ENCODE measurements around the gene HOXA10.

The HOXA10 gene

DNA sequence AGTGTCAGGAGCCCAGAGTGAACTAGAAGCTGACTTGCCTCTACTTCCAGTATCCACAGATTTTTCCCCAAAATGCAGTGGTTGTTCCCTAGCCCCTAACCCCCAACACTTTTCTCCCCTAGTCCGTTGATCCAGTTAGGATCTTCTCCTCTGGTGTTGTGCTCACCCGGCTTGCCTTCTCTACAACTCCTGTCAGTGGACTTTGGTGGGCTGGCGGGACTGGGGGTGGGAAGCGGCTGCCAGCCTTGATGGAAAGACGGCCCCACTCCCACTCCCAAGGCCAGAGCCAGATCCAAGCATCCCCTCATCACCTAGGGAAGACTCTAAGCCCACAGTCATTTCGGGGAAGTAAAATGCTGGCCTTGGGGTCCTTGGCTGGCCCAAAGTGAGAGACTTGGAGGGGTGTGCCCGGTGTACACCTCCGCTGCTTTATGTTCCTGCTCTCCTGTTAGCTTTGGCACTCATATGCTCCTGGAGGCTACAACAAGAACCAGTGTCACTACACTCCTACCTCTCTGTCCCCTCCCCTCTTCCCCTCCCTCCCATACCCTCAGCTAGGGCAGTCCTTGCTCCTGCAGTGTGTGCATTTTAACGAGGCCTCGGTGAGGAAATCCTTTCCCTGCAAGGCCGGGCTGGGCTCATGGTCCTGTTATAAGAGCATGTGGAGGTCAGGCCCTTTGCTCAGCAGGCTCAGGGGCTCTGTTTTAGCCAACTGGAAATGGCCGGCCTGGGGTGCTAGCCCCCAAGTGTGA lies 930 bp upstream of the HOXA10 start:
- no peak overlapping the region for H3K27ac Mint-ChIP-seq
- DNase-seq: no peak
- peaks cover 0 to 2% of the 10 kb centered on the region in 2 donors for H3K9me3 Mint-ChIP-seq

DNA sequence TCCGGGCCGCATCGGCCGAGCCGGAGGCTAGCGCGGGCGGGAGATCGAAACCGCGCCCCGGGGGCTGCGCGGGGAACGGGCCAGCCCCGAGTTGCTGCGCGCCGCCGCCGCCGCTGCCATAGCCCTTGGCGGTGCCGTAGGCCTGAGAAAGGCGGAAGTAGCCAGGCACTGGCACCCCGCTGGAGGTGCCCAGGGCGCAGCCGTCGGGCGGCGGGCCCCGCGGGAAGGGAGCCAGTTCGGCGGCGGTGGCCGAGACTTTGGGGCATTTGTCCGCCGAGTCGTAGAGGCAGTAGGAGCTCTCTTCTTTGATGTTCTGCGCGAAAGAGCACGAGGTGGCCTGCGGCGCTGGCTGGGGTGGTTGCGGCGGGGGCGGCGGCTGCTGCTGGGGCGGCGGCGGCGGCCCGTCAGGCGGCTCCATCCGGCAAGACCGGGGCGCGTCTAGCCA lies 587 bp downstream of the HOXA10 start:
- Mint-ChIP-seq H3K36me3 (peaks cover 5 to 10% of the 10 kb centered on the region in 2 donors), H3K27me3 (peaks cover 60 to 79% of the 10 kb centered on the region in 2 donors), H3K4me1 (peaks cover 17 to 28% of the 10 kb centered on the region in 2 donors), H3K27ac (no peak overlapping the region), H3K9me3 (peaks cover 0 to 2% of the 10 kb centered on the region in 2 donors), H3K4me3 (peak overlapping the region; percentile 32 to 68)
- DNase-seq (no peak), ATAC-seq (replicated peaks) (peak; percentile 55 to 70)

More for the DNA sequence above, 930 bp upstream of the HOXA10 start:
- Mint-ChIP-seq H3K4me3 (peak overlapping the region; percentile 62 to 69), H3K4me1 (peaks cover 15 to 35% of the 10 kb centered on the region in 2 donors), H3K36me3 (peaks cover 5 to 6% of the 10 kb centered on the region in 2 donors), H3K27me3 (peaks cover 62 to 82% of the 10 kb centered on the region in 2 donors)
- no peak for ATAC-seq (replicated peaks)

DNA sequence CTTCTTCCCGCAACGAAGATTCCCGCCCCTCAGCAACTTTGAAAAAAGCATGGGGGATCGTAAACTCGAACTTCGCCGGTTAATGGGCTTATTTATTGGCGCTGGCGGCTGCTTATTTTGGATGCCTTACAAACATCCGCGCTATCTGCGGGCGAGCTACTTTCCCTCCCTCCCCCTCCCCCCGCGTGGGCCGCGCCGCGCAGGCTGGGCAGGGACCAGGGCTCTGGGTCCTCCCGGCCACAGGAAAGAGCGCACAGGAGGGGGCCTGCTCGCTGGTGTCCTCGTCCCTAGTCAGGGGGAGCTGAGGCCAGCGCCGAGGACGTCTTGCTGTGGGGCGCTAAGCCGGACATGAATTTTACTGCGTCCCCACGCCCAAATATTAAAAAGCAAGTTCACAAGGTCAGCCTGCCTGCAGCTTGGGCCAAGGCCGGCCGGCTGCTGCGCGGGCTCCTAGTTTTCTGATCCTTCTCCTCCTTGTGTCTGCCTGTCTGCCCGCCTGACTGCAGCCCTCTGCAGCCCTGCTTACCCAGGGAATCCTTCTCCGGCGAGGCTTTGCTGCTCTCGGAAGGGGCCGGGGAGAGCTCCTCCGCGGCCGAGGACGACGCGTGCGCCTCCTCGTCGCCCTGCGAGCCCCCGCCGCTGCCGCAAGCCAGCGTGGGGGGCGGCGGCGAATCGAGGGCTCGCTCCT lies 1.2 kb downstream of the HOXA10 start:
- ATAC-seq (replicated peaks) (peak in 1 of 2 donors; percentile 14), DNase-seq (no peak)
- peak overlapping the region; percentile 50 to 68 for H3K4me3 Mint-ChIP-seq
- peaks cover 61 to 77% of the 10 kb centered on the region in 2 donors for H3K27me3 Mint-ChIP-seq
- H3K36me3 Mint-ChIP-seq: peaks cover 5 to 12% of the 10 kb centered on the region in 2 donors
- H3K4me1 Mint-ChIP-seq: peaks cover 18 to 30% of the 10 kb centered on the region in 2 donors
- H3K27ac Mint-ChIP-seq: no peak overlapping the region
- peaks cover 0 to 2% of the 10 kb centered on the region in 2 donors for H3K9me3 Mint-ChIP-seq

DNA sequence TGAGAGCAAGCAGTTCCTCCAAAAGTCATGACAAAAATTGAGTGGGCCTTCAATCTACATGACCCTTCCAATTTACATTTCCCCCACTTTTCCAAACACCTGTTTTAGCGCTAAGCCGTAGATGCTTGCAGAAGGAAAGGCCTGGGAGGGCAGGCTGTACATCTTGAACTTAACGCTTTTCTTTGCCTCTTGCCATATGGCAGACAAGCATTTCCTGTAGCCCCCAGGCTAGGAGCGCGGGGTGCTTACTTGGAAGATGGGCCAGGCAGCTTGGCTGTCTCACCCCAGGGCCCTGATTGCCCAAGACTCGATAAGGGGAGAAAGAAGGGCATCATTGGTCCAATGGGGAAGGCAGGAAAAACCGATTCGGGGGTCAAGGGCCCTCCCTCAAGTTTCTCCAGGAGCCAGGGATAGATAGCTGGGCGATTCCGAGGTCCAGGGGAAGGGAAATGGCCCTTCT lies 1.8 kb downstream of the HOXA10 start:
- Mint-ChIP-seq H3K27ac (peak overlapping the region; percentile 93), H3K4me3 (peak overlapping the region; percentile 61 to 75), H3K36me3 (peaks cover 5 to 12% of the 10 kb centered on the region in 2 donors), H3K4me1 (peaks cover 18 to 30% of the 10 kb centered on the region in 2 donors), H3K9me3 (peaks cover 0 to 2% of the 10 kb centered on the region in 2 donors), H3K27me3 (peaks cover 56 to 77% of the 10 kb centered on the region in 2 donors)
- DNase-seq: no peak
- ATAC-seq (replicated peaks): no peak

DNA sequence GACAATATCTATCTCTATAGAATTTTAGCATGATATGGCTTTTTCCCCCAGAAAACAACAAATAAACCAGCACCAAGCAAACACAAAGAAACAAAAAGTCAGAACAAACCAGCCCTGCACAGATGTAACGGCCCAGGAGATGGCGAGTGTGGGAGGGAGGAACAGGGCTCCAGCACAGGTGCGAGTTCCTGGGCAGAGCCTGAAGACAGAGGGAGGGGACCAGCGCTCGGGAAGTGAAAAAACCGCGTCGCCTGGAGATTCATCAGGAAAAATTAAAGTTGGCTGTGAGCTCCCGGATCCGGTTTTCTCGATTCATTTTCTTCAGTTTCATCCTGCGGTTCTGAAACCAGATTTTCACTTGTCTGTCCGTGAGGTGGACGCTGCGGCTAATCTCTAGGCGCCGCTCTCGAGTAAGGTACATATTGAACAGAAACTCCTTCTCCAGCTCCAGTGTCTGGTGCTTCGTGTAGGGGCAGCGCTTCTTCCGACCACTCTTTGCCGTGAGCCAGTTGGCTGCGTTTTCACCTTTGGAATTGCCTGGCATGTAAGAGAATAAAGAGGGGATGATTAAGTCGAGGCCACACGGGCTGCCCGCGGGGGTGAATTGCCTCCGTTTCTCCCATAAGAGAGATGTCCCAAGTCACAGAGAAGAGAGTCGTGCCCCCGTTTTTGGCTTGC lies 2.3 kb downstream of the HOXA10 start:
- DNase-seq: no peak
- peaks cover 21 to 30% of the 10 kb centered on the region in 2 donors for H3K4me1 Mint-ChIP-seq
- peaks cover 5 to 15% of the 10 kb centered on the region in 2 donors for H3K36me3 Mint-ChIP-seq
- H3K27me3 Mint-ChIP-seq: peaks cover 56 to 77% of the 10 kb centered on the region in 2 donors
- H3K4me3 Mint-ChIP-seq: peak overlapping the region; percentile 36 to 75
- no peak for ATAC-seq (replicated peaks)
- H3K9me3 Mint-ChIP-seq: peaks cover 0 to 4% of the 10 kb centered on the region in 2 donors
- peak overlapping the region; percentile 93 for H3K27ac Mint-ChIP-seq

DNA sequence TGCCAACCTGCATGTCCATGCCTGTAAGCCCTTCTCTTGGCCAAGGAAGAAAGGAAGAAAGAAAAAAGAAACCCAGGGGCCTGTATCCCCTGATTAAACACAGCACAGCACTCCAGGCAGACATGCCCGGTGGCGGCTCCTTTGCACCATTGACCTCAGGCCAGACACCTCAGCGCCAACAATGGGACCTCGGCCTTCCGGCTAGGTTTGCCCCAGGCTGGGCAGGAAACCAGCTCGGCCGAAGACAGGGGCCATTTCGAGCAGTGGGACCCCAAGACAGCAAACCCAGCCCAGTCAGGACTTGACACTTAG lies 2.8 kb downstream of the HOXA10 start:
- Mint-ChIP-seq H3K27me3 (peaks cover 52 to 76% of the 10 kb centered on the region in 2 donors), H3K9me3 (peaks cover 0 to 4% of the 10 kb centered on the region in 2 donors), H3K4me1 (peaks cover 21 to 30% of the 10 kb centered on the region in 2 donors), H3K4me3 (peak overlapping the region in 1 of 2 donors; percentile 30), H3K27ac (peak overlapping the region; percentile 93), H3K36me3 (peaks cover 5 to 15% of the 10 kb centered on the region in 2 donors)
- ATAC-seq (replicated peaks) (no peak), DNase-seq (no peak)

DNA sequence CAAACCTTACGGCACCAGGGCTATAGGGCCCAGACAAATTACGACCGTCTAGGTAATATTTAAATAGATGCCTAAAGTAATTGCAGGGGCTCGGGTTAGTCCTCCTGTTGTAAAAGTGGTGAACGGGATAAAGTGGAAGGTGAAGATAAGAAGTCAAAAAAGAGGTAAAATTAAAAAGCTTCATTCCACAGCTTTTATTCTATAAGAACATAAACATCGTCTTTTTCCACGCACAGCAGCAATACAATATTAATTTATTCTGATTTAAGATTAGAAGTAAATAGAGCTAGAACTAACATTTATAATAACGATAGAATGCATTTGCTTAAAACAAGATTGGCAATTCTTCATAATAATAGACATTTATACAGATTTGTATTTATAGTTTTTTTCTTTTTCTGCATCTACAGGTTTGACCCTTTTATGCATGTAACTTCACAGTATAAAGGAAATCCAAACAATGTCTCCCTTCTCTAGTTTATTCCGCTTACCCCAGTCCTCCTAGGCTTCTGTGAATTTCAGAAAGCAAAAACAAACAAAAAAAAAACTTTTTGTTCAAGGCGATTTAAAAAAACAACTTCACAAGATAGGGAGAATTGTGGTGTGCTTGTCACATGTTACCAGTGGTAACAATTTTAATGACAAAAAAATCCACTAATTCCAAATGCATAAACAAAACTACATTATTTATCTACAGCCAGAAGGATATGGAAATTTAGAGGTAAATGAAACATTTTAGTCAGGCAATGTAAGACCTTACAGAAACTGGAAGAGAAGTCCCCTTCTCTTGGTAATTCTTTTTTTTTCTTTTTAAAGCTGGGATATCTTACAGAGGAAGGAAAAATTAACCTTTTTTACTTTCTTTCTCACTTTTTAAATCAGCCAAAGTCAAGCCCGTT lies 3.4 kb downstream of the HOXA10 start:
- peak overlapping the region; percentile 62 for H3K27ac Mint-ChIP-seq
- peaks cover 0 to 4% of the 10 kb centered on the region in 2 donors for H3K9me3 Mint-ChIP-seq
- ATAC-seq (replicated peaks) (no peak), DNase-seq (no peak)
- peaks cover 5 to 15% of the 10 kb centered on the region in 2 donors for H3K36me3 Mint-ChIP-seq
- H3K4me3 Mint-ChIP-seq: no peak overlapping the region
- peaks cover 22 to 33% of the 10 kb centered on the region in 2 donors for H3K4me1 Mint-ChIP-seq
- H3K27me3 Mint-ChIP-seq: peaks cover 50 to 76% of the 10 kb centered on the region in 2 donors

DNA sequence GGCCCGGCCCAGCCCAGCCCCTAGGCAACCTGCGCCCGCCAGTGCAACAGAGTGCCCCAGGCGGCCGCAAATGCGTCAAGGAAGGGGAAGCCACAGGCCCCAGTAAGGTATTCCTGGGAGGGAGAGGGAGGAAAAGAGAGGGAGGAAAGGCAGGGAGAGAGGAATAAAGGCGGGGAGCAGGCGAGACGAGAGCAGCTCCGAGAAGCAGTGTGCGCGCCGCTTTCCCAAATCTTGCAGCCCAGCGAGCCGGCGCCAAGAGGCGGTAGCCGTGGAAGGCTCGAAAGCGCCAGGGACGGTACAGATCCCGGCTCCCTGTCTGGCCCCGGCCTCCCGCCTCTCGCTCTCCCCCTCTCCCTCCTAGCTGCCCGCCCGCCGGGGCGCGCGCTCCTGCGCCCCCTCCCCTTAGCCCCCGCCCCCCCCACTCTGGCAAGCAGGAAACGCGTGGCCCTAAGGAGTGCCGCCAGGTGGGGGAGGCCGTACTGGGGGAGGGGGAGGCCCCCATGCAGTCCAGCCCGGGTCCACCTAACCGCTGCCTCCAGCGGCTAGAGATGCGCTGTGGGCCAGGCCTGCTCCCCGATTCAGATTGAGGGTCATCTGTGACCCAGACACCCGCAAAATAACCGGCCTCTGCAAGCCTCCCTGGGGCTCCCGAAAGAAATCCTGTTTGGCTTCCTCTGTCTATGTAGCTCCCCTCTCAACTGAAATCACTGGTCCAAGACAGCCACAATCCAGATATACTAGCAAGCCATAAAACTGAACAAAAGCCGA lies 4.3 kb downstream of the HOXA10 start:
- Mint-ChIP-seq H3K4me3 (peak overlapping the region in 1 of 2 donors; percentile 56), H3K36me3 (peaks cover 5 to 15% of the 10 kb centered on the region in 2 donors), H3K27me3 (peaks cover 46 to 72% of the 10 kb centered on the region in 2 donors), H3K9me3 (peaks cover 0 to 4% of the 10 kb centered on the region in 2 donors), H3K27ac (peak overlapping the region; percentile 86), H3K4me1 (peaks cover 22 to 33% of the 10 kb centered on the region in 2 donors)
- no peak for ATAC-seq (replicated peaks)
- no peak for DNase-seq

DNA sequence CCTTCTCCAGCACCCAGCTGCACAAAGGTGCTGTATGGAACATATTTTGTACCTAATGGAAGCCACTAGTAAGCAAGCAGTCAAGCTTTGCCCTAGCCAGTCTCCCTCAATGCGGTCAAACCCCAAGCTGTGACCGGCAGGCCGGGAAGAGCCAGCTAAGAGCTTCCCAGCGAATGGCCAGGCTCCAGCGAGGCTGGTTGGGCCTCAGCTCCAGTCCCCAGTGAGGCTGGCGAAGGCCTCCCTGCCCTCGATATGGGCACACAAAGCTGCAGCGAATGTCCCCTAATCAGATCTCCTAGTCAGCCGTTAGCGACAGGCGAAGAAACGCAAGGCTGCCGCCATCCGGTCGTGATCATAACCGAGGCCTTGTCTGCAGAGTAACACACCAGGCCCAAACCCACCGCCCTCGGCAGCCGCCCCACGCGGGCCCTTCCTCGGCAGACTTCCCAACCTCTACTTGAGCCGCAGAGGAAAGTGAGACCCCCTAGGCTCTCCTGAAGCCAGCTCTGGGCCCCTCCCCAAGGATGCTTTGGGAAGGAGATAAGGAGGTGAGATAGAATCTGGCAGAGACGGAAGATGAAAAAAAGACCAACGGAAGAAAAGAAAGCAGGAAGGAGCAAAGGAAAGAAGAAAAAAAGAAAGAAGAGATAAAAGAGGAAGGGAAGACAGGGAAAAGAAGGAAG lies 5.7 kb downstream of the HOXA10 start:
- H3K4me3 Mint-ChIP-seq: peak overlapping the region; percentile 18 to 28
- H3K9me3 Mint-ChIP-seq: peaks cover 0 to 4% of the 10 kb centered on the region in 2 donors
- peaks cover 5 to 15% of the 10 kb centered on the region in 2 donors for H3K36me3 Mint-ChIP-seq
- DNase-seq (no peak), ATAC-seq (replicated peaks) (no peak)
- peaks cover 55 to 82% of the 10 kb centered on the region in 2 donors for H3K27me3 Mint-ChIP-seq
- peak overlapping the region; percentile 81 for H3K27ac Mint-ChIP-seq
- H3K4me1 Mint-ChIP-seq: peaks cover 28 to 32% of the 10 kb centered on the region in 2 donors

DNA sequence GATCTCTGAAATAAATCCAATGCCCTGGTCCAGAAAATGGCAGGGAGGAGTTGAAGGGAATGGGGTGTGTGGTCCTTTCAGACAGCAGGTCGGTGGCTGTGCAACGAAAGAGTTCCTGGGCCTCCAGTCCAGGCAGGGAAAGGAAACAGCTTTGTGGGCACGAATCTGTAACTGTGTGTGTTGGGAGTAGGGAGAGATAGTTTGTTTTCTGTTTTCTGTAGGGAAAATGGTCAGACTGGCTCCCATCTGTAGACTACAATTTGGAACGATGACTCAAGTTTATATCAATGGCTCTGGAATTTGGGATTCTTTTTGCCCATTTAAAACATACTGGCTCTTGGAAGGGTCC lies 6.2 kb downstream of the HOXA10 start:
- H3K9me3 Mint-ChIP-seq: peaks cover 0 to 4% of the 10 kb centered on the region in 2 donors
- ATAC-seq (replicated peaks): no peak
- no peak overlapping the region for H3K4me3 Mint-ChIP-seq
- no peak for DNase-seq
- peaks cover 5 to 15% of the 10 kb centered on the region in 2 donors for H3K36me3 Mint-ChIP-seq
- H3K27ac Mint-ChIP-seq: peak overlapping the region; percentile 20
- peaks cover 27 to 32% of the 10 kb centered on the region in 2 donors for H3K4me1 Mint-ChIP-seq
- peaks cover 57 to 87% of the 10 kb centered on the region in 2 donors for H3K27me3 Mint-ChIP-seq

DNA sequence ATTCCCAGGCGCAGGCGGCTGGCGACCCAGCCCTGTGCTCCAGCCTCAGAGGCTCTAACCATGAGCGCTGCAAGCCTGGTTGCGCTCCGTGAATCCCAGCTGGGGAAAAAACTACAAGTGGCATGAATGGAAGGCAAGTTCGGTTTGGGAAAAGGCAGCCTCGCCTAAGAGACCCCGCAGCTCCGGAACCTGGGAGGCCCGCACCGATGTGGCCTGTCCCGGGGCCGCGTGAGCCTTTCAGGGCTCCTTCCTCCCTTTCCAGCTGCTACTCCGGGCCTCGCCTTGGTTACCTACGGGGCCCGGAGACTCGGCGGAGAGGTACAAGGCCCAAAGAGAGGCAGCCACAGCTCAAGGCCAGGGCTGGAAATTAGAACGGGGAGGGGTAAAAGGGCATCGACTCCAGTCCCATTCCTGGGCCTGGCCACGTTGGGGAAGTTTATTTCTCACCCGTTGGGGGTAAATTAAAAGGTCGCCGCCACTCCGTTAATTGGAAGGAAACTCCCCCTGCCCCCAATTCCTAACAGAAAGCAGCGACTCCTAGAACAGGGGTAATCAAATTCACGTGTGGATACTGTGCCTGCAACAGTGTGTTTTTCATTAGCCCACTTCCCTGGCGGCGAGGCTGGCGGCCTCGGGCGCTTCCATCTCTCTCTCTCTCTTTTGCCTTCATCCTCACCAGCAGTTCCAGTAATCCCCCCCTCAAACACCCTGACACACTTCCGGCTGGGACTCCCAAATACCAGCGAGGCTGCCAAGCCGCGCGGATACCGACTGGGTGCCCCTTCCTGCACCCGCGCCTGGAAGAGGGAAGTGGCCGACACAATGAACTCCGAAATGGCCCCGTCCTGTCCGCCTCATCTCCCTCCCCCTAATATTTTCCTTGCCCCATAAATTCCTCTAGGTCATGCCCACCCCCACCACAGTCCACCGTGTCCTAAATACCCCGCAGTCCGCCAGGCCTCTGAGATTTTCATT lies 7.3 kb downstream of the HOXA10 start:
- DNase-seq (no peak), ATAC-seq (replicated peaks) (no peak)
- H3K9me3 Mint-ChIP-seq: peaks cover 0 to 2% of the 10 kb centered on the region in 2 donors
- peak overlapping the region; percentile 12 to 73 for H3K4me3 Mint-ChIP-seq
- H3K27ac Mint-ChIP-seq: peak overlapping the region; percentile 96
- H3K36me3 Mint-ChIP-seq: peaks cover 0 to 9% of the 10 kb centered on the region in 2 donors
- H3K27me3 Mint-ChIP-seq: peaks cover 54 to 86% of the 10 kb centered on the region in 2 donors
- H3K4me1 Mint-ChIP-seq: peaks cover 21 to 25% of the 10 kb centered on the region in 2 donors

Measured in stimulated activated naive B cell treated with anti-CD40 and anti-IgM and Interleukin-4, amounts not matched to agents 10 μg/mL and 1 μg/mL and 100 μg/mL, for 72 hours (primary cell).